Activated T-helper 1 cell treated with anti-CD3 and anti-CD28 coated beads, Interleukin-2, amount 50 U/mL, for 16 hours (primary cell): Measurements from ENCODE around the gene IGF2.
"Not testable (repeated sequence)": the region's sequence is repeated elsewhere in the genome, so short reads cannot be mapped to it uniquely, and the experiment has no call there.

Source experiments
- DNase-seq, 2 donors: peaks; one replicate each; pipeline ENCODE4 v3.0.0-alpha.2; 2020; ENCODE audit warnings: low read depth in 1 of 2, low spot score in 1 of 2

Gene IGF2

GRCh38 chr11:2139123-2139521 lies at the start of gene IGF2:
TSS of gene IGF2 (minus strand) at chr11:2139389. CDS start at chr11:2135523, 3,866 bp downstream.
- DNase-seq = no peak

DNA sequence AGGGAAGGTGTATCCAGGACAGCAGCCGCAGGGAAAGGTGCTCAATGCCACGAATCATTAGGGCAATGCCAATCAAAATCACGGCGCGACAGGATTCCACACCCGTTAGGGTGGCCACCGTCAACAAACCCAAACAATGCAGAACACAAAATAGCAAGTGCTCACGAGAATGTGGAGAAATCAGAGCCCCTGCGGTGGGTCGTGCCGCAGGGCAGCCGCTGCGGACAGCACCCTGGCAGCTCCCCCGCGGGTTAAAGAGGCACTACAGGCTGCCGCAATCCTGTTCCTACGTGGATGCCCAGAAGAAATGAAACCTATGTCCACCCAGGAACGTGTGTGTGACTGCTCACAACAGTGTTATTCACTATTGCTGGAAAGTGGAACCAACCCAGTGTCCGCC lies 49.6 kb upstream of the IGF2 start:
- no peak for DNase-seq

GRCh38 chr11:2187280-2187707 lies 48.1 kb upstream of the IGF2 start:
- DNase-seq = no peak

- DNase-seq = no peak
These were observed 47.6 kb upstream of the IGF2 start for GRCh38 chr11:2186669-2187279.

DNA sequence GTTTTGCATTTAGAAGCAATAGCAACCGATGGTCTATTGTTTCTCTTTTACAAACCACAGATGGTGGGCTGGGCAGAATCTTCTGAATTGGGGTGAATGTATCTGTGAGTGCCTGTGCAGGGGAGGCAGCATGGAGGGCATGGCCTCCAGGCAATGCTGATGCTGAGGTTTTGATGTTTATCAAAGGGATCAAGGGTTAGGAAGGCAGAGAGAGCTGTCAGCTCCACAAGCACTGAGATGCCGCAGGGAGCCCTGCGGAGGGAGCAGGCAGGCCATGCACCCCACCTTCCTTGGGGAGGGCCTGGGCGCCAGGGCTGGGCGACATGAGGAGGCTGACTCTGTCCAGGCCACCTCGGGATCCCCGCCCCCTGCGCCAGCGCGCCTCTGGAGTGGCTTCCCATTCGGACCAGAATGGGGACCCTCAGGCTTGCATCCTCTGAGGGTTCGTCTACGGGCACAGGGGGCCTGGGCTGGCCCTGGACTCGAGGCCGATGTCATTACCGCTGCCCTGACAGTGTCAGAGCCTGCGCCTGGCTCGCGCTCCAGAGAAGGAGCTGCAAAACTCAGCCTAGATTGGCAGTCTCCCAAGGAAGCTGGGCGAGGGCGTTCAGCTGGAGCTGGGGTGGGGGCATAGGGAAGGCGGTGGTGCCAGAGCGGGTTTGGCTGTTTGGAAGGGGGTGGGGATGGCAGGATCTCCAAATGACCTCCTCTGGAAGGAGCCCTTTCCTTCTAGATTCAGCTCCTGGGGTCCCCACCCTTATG lies 46.3 kb upstream of the IGF2 start:
- DNase-seq = no peak

DNA sequence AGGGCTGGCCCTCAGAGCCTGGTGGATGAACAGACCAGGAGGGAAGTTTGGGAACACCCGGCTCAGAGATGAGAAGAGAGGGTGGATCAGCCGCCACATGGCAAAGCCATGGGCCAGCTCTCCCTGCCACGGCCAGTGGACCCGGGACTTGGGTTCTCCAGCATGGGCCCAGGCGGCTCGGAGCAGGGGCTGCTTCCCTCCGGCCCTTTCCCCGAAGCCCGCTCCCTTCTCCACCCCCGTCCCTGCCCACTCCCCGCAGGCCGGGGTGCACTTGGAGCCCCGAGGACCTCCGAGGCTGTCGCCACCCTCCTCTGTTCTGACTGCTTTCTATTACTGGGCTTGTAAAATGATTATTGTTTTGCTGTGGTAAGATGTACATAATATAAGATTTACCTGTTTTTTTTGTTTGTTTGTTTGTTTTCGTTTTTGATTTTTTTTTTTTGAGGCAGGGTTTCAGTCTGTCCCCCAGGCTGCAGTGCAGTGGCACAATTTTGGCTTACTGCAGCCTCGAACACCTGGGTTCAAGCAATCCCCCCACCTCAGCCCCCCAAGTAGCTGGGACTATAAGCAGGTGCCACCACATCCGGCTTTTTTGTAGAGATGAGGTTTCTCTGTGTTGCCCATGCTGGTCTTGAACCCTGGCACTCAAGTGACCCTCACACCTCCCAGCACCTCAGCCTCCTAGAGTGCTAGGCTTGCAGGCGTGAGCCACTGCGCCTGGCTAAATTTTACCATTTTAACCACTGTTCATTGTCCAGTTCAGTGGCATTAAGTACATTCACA lies 43.7 kb upstream of the IGF2 start:
- no peak for DNase-seq

DNA sequence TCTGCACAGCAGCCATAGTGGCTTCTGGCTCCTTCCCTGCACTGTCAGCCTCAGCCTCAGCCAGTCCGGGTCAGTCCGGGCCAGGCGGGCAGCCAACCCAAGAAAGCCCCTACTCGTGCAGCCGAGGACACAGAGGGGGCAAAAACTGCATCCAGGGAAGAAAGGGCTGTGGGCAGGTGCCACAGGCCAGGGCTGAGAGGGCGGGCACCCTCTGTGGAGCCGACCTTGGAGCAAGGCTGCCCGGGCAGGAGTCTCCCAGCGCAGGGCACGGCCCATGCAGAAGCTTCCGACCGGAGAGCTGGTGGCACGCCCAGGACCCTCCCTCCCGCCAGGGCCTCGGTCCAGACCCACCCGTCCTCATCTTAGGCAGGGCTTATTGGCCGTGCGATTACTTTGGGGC lies 42.9 kb upstream of the IGF2 start:
- DNase-seq = no peak

GRCh38 chr11:2180789-2181370 lies 41.7 kb upstream of the IGF2 start:
- DNase-seq = no peak

GRCh38 chr11:2180347-2180746 lies 41.2 kb upstream of the IGF2 start:
- DNase-seq = no peak

- no peak for DNase-seq
These were observed 40.3 kb upstream of the IGF2 start for GRCh38 chr11:2179516-2179915.

DNA sequence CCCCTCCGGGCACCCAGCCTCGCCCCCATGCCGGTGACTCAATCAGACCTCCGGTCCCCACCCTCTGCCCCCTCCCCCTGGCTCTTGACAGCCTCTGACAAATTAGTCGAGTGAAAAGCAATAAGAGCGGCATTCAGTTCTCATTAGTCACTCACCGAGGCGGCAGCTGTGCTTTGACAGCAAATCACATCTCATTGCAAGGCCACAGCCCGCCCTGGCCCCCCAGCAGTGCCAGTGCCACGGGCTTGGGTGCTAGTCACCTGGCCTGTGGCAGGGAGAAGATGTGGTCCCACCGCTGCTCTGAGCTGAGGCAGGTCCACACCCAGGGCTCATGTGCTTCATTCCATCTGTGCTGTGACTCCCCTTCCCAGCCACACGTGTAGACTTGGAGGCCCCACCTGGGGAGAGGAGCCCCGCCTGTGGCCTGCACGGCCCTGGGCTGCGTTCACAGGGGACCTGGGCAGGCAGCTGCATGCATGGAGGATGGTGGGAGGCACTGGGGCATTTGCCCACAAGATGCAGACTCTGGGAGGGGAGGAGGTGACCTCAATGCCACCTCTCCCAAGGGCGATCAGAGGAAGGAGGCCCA lies 39.8 kb upstream of the IGF2 start:
- DNase-seq = no peak

DNA sequence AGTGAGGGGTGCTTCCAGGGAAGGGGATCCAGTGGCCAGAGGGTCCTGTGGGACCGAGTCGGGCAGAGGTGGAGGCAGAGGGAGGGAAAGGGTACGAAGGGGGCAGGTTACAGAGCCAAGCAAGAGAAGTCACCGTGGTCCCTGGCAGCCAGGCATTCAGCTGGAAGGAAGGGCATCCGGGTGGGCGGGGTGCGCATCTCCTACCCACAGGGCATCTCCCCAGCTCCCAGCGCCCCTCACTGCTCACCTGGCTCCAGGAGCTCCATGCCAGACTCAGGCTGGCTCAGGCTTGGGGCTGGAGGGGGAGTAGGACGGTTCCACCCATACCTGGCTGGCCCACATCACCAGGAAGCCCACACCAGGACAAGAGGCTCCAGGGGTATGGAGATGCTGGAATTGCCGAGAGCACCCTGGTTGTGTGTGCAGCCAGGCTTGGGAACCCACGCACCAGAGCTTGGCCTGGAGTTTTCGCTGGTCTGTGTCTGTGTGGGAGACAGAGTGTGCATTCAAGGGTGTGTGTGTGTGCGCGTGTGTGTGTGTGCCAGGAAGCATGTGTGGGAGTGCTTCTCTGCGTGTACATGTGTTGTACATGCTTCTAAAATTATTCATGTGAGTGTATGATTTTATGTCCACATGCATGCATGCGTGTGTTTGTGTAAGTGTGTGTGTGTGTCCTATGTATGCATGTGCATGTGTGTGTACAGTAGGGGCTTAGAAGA lies 39.0 kb upstream of the IGF2 start:
- not testable (repeated sequence) for DNase-seq

DNA sequence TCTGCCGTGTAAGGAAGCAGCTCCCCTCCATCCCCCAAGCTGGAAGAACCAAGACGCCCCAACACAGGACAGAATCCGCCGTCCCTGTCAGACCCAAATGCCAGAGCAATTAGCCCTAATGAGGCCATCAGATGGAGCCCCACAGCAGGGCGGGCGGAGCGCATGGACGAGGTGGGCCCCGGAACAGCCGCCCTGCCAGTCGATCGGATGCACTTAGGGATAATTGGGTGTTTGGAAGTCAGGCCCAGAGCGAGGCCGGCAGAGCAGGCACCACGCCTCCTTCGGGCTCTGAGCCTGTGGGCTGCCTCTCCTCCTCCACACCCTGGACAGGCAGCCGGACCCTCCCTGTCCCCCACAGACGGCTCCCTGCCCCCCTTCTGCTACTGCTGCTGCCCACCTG lies 37.9 kb upstream of the IGF2 start:
- no peak for DNase-seq

DNA sequence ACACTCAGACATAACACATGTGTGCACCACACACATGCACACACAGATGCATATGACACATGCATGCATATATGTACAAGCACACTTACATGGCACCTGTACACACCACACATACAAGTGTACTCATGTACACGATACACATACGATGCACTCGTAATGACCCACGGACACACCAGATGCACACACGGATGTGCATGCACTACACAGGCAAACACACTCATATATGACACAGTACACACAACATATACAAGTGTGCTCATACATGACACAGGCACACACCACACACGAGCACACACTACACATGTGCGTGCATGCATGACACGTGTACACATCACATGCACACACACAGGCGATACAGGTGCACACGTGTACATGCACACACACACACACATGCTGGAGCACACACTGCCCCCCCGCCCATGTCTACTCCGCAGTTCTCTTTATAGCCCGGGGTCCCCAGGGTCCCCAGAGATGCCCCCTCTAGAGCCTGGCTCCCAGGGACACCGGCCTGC lies 37.3 kb upstream of the IGF2 start:
- no peak for DNase-seq

- no peak for DNase-seq
These were observed 36.5 kb upstream of the IGF2 start for GRCh38 chr11:2175659-2176058.

- DNase-seq = no peak
These were observed 35.2 kb upstream of the IGF2 start for GRCh38 chr11:2174361-2174760.

GRCh38 chr11:2173761-2174160 lies 34.6 kb upstream of the IGF2 start:
- no peak for DNase-seq

DNA sequence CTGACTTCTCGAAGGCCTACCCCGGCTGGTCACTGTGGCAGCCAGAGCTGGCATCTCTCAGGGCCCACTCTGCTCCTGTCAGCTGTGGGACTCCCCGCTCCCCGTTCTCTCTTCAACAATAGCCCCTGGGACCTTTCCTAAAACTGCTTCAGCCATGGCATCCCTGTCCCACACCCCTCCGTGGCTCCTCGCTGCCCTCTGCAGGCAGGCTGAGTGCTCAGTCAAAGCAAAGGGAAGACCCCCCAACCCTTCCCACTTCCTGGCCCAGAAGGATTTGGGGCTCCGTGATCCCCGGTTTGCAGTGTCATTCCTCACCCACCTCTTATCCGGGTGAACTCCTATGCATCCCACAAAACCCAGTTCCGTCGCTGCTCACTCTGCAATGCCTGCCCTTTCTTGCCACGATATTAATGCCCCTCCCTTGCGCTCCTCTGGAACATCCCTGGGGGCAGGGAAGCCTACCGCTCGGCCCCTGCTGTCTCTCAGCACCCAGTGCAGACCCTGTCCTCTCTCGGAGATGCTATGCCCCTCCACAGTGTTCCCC lies 34.0 kb upstream of the IGF2 start:
- no peak for DNase-seq

DNA sequence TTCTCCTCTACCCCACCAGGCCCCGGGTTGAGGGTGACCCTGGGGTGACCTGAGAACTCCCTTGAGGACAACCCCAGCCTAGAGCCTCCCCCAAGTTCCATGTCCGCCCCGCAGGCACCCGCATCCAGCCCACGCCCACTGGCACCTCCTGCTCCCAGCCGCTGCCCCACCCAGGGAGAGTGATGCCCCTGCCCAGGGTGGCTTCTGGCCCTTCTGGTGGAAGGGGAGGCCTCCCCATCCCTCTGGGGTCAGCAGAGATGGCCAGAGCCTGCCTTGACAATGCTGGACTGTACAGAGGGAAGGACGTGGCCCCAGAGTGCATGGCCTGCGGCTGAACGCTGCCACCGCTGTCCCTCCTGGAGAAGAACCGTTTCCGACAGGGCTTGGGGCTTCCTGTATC lies 33.5 kb upstream of the IGF2 start:
- DNase-seq = no peak

DNA sequence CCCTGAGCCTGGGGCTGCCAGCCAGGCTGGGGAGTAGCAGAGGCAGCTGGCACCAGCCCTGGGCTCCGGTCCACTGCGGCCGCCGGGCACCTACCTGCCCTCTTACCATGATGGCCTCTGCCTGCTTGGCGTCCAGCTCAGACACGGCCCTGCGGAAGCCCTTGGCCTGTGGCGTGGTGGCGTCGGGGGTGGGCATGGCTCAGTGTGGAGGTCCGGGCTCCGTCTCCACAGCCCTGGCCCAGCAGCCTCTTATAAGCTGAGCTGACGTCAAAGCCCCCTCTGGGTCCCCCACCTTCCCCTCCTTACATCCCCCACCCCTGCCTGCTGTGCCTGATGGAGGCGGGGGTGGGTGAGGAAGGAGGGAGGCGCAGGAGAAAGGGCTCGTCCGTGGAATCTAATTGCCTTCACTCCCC lies 32.4 kb upstream of the IGF2 start, which contains the start of gene TH:
Gene TH, minus strand, starts transcription at position 225 of the 413 bp plus-strand sequence. Its CDS starts 29 bp downstream, at position 196.
- no peak for DNase-seq
